Stomach (tissue), 4 donors: ENCODE data around the gene STRBP.

Experiments
- POLR2A ChIP-seq, 4 donors: fragments of 450-650 bp; IDR thresholded peaks; one replicate each; pipeline ENCODE4 v1.6.1; 2016; ENCODE audit warnings: antibody characterized with exemption in 4 of 4, control low read depth in 2 of 4, mild to moderate bottlenecking in 1 of 4, moderate library complexity in 1 of 4
- TF ChIP-seq, protein P1 (sequence below), 7 experiments: fragments of 450-650 bp in 4 of 7; fragments of 200-600 bp in 3 of 7; sonication (generic) in 3 of 7; IDR thresholded peaks; one replicate each; pipeline ENCODE4 v1.5.1; 2016 to 2019; ENCODE audit warnings: antibody characterized with exemption in 7 of 7, control low read depth in 2 of 7, mild to moderate bottlenecking in 1 of 7

- TF ChIP-seq, protein P1, sequence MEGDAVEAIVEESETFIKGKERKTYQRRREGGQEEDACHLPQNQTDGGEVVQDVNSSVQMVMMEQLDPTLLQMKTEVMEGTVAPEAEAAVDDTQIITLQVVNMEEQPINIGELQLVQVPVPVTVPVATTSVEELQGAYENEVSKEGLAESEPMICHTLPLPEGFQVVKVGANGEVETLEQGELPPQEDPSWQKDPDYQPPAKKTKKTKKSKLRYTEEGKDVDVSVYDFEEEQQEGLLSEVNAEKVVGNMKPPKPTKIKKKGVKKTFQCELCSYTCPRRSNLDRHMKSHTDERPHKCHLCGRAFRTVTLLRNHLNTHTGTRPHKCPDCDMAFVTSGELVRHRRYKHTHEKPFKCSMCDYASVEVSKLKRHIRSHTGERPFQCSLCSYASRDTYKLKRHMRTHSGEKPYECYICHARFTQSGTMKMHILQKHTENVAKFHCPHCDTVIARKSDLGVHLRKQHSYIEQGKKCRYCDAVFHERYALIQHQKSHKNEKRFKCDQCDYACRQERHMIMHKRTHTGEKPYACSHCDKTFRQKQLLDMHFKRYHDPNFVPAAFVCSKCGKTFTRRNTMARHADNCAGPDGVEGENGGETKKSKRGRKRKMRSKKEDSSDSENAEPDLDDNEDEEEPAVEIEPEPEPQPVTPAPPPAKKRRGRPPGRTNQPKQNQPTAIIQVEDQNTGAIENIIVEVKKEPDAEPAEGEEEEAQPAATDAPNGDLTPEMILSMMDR (IDR thresholded peaks at IDR 0.05): no peak
- TF ChIP-seq POLR2A (IDR thresholded peaks at IDR 0.05): no peak
These were observed 162.9 kb downstream of the STRBP start for GRCh38 chr9:123105490-123105889.
